ENCODE data around the gene GLB1L3. TPM values are rescaled to one million over a fixed set of nuclear protein-coding genes. Genes with fewer than 3 reads are reported as not detected.

The GLB1L3 gene
- total and polyA plus RNA-seq, 10 donors = 0.13 to 0.25 (median 0.21) TPM; not detected in 4

DNA sequence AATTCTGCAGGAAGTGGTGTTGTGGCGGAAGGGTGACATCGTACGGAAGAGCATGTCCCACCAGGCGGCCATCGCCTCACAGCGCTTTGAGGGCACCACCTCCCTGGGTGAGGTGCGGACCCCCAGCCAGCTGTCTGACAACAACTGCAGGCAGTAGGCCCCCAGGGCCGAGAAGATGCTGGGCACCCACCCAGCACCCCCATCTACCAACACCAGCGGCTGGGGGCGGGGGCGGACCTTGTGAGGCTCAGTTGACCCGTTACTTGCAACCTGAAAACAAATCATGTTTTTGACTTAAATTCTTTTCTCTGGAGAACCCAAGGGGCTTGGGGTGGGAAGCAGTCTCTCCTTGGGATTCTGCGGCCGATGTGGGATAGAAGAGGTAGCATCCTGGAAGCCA, 30.7 kb upstream of the GLB1L3 start:
- no peaks in the 10 kb centered on the region for H3K27me3 ChIP-seq (replicated peaks in 1 of 7)
- no peak overlapping the region for H3K4me3 ChIP-seq
- H3K36me3 ChIP-seq = peaks cover 2 to 100% (median 83%) of the 10 kb centered on the region in 6 donors
- TF ChIP-seq POLR2AphosphoS5 (IDR thresholded peaks at IDR 0.05) (no peak), POLR2A (IDR thresholded peaks at IDR 0.05) (no peak)
- TF ChIP-seq, protein P1, sequence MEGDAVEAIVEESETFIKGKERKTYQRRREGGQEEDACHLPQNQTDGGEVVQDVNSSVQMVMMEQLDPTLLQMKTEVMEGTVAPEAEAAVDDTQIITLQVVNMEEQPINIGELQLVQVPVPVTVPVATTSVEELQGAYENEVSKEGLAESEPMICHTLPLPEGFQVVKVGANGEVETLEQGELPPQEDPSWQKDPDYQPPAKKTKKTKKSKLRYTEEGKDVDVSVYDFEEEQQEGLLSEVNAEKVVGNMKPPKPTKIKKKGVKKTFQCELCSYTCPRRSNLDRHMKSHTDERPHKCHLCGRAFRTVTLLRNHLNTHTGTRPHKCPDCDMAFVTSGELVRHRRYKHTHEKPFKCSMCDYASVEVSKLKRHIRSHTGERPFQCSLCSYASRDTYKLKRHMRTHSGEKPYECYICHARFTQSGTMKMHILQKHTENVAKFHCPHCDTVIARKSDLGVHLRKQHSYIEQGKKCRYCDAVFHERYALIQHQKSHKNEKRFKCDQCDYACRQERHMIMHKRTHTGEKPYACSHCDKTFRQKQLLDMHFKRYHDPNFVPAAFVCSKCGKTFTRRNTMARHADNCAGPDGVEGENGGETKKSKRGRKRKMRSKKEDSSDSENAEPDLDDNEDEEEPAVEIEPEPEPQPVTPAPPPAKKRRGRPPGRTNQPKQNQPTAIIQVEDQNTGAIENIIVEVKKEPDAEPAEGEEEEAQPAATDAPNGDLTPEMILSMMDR (IDR thresholded peaks at IDR 0.05 in 8 of 11, conservative IDR thresholded peaks at IDR 0.05 in 3 of 11) = no peak
- intact Hi-C loops (cut with DNase I; ENCODE audit: low total_unique reads) = no loop called here
- WGBS, 5 donors = 89 to 96% (median 94%) methylated on average over 11 to 14 of the region's 14 CpGs
- peaks cover 0 to 13% (median under 1%) of the 10 kb centered on the region in 6 donors for H3K4me1 ChIP-seq
- no peak for DNase-seq
- H3K9me3 ChIP-seq = no peaks in the 10 kb centered on the region
- no peak overlapping the region for H3K27ac ChIP-seq

DNA sequence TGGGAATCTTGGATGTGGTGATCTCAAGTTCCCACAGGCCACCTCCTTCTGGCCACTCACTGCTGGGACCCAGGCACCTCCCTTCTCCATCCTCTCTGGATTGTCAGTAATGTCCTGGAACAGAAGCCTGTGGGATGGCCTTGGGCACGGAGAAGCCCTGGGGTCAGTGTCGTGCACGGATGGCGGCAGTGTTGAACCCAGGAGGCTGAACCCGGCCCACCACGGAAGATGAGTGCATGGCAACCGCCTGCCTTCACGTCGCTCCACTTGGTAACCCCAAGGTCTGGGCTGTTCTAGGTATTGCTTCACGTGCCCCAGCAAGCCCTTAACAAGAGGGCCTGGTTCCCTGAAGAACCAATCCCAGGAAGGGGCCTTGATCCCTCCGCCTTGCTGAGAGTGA, 30.1 kb upstream of the GLB1L3 start:
- peaks cover 2 to 100% (median 86%) of the 10 kb centered on the region in 6 donors for H3K36me3 ChIP-seq
- H3K27ac ChIP-seq = no peak overlapping the region
- no peaks in the 10 kb centered on the region for H3K9me3 ChIP-seq
- DNase-seq = no peak
- WGBS, 5 donors = 87 to 96% (median 91%) methylated on average over 11 of the region's 11 CpGs
- intact Hi-C loops (cut with DNase I; ENCODE audit: low total_unique reads) = no loop called here
- H3K4me3 ChIP-seq = no peak overlapping the region
- H3K4me1 ChIP-seq = peaks cover 0 to 20% (median 3%) of the 10 kb centered on the region in 6 donors
- no peak for TF ChIP-seq POLR2A (IDR thresholded peaks at IDR 0.05)
- peak in 1 of 3 donors; percentile 52 for TF ChIP-seq POLR2AphosphoS5 (IDR thresholded peaks at IDR 0.05)
- TF ChIP-seq, protein P1 (IDR thresholded peaks at IDR 0.05 in 8 of 11, conservative IDR thresholded peaks at IDR 0.05 in 3 of 11) = no peak
- H3K27me3 ChIP-seq (replicated peaks in 1 of 7) = no peaks in the 10 kb centered on the region

DNA sequence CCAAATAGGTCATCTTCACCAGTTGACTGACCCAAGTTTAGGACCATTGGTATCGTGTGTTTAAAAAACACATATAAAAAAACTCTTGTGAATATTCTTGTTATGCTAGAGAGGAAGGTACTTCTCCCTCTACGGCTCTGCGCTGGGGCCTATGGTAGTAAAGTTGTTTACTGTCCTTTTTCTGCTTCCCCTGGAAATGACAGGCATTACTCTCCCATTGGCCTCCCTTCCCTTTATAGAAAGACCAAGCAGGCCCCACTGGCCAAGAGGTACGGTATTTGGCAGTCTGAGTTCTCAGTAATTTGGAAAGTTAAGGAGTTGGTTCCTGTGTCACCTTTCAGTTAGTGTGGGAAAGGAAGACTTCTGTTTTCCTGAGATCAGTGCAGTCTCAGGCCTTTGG, 29.5 kb upstream of the GLB1L3 start:
- Histone ChIP-seq H3K4me3 (no peak overlapping the region), H3K4me1 (peaks cover 0 to 26% (median 7%) of the 10 kb centered on the region in 6 donors), H3K9me3 (no peaks in the 10 kb centered on the region), H3K36me3 (peaks cover 2 to 96% (median 83%) of the 10 kb centered on the region in 6 donors), H3K27me3 (replicated peaks in 1 of 7) (no peaks in the 10 kb centered on the region), H3K27ac (no peak overlapping the region)
- DNase-seq = no peak
- 84 to 95% (median 88%) methylated on average over 4 of the region's 4 CpGs for WGBS, 5 donors
- no peak for TF ChIP-seq POLR2A (IDR thresholded peaks at IDR 0.05)
- TF ChIP-seq, protein P1 (IDR thresholded peaks at IDR 0.05 in 8 of 11, conservative IDR thresholded peaks at IDR 0.05 in 3 of 11) = no peak
- TF ChIP-seq POLR2AphosphoS5 (IDR thresholded peaks at IDR 0.05) = no peak
- intact Hi-C loops (cut with DNase I; ENCODE audit: low total_unique reads) = no loop called here

DNA sequence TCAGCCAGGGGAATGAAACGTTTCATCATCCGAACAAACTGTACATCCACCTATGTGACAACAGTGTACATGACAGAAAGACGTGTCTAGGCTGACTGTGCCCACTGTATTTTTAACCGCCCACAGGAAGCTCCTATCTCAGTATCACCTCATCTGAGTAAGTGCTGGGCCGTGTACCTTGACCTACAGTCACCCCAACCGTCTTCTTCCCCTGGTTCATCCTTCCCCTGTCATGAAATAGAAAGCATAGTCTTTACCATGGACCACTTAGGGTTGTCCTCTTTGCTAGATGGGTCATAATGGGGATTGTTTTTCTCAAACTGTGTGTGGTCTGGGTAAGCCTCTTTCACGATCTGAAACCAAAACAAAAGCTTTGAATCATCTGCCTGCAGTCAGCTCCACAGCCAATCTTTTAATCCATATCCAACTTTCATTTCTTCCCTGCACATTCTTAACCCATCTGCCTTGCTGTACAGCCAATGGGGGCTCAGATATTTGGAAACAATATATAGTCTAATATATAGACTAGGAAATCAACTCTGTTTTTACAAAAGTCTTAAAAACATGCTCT, 27.2 kb upstream of the GLB1L3 start:
- H3K4me1 ChIP-seq = peaks cover 8 to 41% (median 21%) of the 10 kb centered on the region in 6 donors
- no peaks in the 10 kb centered on the region for H3K27me3 ChIP-seq (replicated peaks in 1 of 7)
- H3K27ac ChIP-seq = no peak overlapping the region
- H3K4me3 ChIP-seq = no peak overlapping the region
- H3K9me3 ChIP-seq = no peaks in the 10 kb centered on the region
- DNase-seq = no peak
- H3K36me3 ChIP-seq = peaks cover 2 to 73% (median 66%) of the 10 kb centered on the region in 6 donors
- 65 to 78% (median 70%) methylated on average over 7 of the region's 7 CpGs for WGBS, 5 donors
- intact Hi-C loops (cut with DNase I; ENCODE audit: low total_unique reads) = no loop called here
- TF ChIP-seq, protein P1 (IDR thresholded peaks at IDR 0.05 in 8 of 11, conservative IDR thresholded peaks at IDR 0.05 in 3 of 11) = no peak
- no peak for TF ChIP-seq POLR2AphosphoS5 (IDR thresholded peaks at IDR 0.05)
- TF ChIP-seq POLR2A (IDR thresholded peaks at IDR 0.05) = no peak

Measured in spleen (tissue), 11 donors.